Measurements from ENCODE around the gene GFRA1. TPM values are rescaled to one million over a fixed set of nuclear protein-coding genes. Genes with fewer than 3 reads are reported as not detected.

The GFRA1 gene
- total RNA-seq, 1 donor from 2014 or later, result 44.1 TPM

DNA sequence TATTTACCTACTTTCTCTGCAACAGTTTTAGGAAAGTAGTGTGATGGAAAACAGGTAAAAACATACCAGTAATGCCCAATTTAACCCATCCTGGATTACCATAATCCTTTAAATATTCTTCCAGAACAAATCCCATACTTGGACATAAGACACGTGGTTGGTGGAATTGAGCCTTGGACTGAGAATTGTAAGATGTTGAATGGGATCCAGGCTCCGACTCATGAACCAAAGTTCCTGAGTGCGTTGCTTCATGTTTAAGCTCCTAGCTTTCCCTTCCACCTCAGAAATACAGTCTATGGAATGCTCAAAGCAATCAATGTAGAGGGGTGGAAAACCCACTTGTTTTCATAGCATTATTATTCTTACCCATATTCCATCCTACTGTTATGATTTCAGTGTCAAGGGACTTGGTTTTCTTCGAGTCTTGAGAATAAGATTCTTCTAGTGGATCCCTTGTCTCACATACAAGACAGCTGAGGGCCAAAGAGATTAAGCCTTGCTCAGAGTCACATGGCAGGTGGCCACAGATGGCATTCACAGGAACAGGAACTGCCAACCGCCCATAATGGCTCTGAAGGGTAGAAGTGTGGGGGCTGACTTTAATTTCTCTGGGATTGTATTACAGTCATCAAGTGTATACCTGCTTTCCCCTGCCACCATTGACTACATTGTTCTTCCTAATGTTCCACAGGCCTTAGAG, 171.2 kb downstream of the GFRA1 start:
- Mint-ChIP-seq H3K27me3 (ENCODE audit: unreplicated experiment) (no peaks in the 10 kb centered on the region), H3K4me1 (ENCODE audit: unreplicated experiment) (peaks cover 3% of the 10 kb centered on the region)

DNA sequence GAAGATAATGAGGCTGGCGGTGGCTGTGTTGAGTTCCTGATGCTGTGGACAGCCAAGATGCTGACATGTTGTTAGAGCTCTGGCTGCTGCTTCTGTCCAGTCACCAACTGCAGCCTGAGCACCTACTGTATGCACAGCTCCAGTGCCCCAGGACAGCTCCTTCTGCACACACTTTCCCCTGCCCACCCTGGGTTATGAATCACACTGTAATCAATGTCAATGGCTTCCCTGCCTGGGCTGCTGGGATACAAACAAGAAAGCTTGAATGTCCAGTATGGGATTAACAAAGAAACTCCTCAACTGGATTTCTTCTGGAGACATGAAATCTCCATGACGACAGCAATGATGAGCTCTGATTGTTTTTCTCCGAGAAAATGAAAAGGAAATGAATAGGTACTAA, 172.0 kb downstream of the GFRA1 start:
- DNase-seq (ENCODE audit: extremely low spot score, unreplicated experiment), result no peak
- Mint-ChIP-seq H3K27ac (ENCODE audit: unreplicated experiment) (no peak overlapping the region), H3K9me3 (ENCODE audit: unreplicated experiment) (no peaks in the 10 kb centered on the region), H3K4me3 (ENCODE audit: unreplicated experiment) (no peak overlapping the region), H3K36me3 (ENCODE audit: unreplicated experiment) (no peaks in the 10 kb centered on the region), H3K4me1 (ENCODE audit: unreplicated experiment) (peaks cover 3% of the 10 kb centered on the region), H3K27me3 (ENCODE audit: unreplicated experiment) (no peaks in the 10 kb centered on the region)
- TF ChIP-seq, protein P1, sequence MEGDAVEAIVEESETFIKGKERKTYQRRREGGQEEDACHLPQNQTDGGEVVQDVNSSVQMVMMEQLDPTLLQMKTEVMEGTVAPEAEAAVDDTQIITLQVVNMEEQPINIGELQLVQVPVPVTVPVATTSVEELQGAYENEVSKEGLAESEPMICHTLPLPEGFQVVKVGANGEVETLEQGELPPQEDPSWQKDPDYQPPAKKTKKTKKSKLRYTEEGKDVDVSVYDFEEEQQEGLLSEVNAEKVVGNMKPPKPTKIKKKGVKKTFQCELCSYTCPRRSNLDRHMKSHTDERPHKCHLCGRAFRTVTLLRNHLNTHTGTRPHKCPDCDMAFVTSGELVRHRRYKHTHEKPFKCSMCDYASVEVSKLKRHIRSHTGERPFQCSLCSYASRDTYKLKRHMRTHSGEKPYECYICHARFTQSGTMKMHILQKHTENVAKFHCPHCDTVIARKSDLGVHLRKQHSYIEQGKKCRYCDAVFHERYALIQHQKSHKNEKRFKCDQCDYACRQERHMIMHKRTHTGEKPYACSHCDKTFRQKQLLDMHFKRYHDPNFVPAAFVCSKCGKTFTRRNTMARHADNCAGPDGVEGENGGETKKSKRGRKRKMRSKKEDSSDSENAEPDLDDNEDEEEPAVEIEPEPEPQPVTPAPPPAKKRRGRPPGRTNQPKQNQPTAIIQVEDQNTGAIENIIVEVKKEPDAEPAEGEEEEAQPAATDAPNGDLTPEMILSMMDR (IDR thresholded peaks at IDR 0.05), result no peak

More for the DNA sequence above, 171.2 kb downstream of the GFRA1 start:
- H3K4me3 Mint-ChIP-seq (ENCODE audit: unreplicated experiment), result no peak overlapping the region
- H3K36me3 Mint-ChIP-seq (ENCODE audit: unreplicated experiment), result peaks cover 2% of the 10 kb centered on the region
- DNase-seq (ENCODE audit: extremely low spot score, unreplicated experiment), result no peak
- H3K27ac Mint-ChIP-seq (ENCODE audit: unreplicated experiment), result no peak overlapping the region
- TF ChIP-seq, protein P1 (IDR thresholded peaks at IDR 0.05), result no peak
- H3K9me3 Mint-ChIP-seq (ENCODE audit: unreplicated experiment), result no peaks in the 10 kb centered on the region

DNA sequence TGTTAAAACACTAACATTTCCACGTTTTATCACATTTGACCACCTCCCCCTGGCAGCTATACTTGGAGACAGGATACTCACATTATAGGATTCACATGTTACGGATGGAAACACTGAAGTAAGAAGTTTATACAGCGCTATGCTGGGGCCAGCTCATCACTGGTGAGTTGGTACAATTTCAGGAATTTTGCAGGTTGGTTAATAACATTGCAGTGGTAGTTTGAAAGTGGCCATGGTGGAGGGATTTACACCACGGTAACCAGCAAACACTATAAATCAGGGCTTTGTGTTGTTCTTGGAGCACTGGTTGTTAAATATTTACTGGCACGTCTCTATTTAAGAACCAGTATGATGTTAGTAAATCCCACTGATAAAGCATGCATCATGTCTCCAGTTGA, 174.0 kb downstream of the GFRA1 start:
- no peaks in the 10 kb centered on the region for H3K9me3 Mint-ChIP-seq (ENCODE audit: unreplicated experiment)

DNA sequence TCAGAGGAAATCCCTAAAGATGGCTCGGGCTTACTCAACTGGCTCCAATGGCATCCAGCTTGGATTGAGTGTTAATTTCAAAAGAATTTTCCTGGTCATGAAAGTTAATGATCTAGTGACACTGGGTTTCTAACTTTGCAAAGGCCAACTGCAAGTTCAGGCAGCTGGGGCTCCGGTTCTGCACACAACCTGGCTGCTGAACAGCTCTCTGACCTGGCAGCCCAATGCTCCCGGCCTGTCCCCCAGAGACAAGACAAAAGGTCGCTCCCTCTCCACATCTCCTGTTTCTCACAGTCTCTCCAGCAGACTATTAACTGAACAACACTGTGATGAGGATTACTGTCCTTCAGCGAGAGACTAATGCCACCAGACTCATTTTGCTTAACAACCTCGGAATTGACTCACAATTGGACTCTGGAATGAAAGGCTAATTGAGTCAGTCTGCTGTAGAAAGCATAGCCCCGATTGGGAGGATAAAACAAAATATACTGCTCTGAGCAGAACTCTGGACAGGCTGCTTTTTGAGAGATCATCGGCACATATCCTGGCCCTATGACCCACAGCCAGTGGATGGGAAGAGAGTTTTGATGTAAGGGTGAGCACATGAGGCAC, 174.5 kb downstream of the GFRA1 start:
- Mint-ChIP-seq H3K9me3 (ENCODE audit: unreplicated experiment) (no peaks in the 10 kb centered on the region), H3K4me3 (ENCODE audit: unreplicated experiment) (no peak overlapping the region), H3K27me3 (ENCODE audit: unreplicated experiment) (no peaks in the 10 kb centered on the region), H3K4me1 (ENCODE audit: unreplicated experiment) (no peaks in the 10 kb centered on the region), H3K27ac (ENCODE audit: unreplicated experiment) (no peak overlapping the region), H3K36me3 (ENCODE audit: unreplicated experiment) (no peaks in the 10 kb centered on the region)
- no peak for DNase-seq (ENCODE audit: extremely low spot score, unreplicated experiment)
- TF ChIP-seq, protein P1 (IDR thresholded peaks at IDR 0.05), result no peak

More for the DNA sequence above, 174.0 kb downstream of the GFRA1 start:
- DNase-seq (ENCODE audit: extremely low spot score, unreplicated experiment), result no peak
- H3K27ac Mint-ChIP-seq (ENCODE audit: unreplicated experiment), result no peak overlapping the region
- H3K4me1 Mint-ChIP-seq (ENCODE audit: unreplicated experiment), result no peaks in the 10 kb centered on the region
- H3K27me3 Mint-ChIP-seq (ENCODE audit: unreplicated experiment), result no peaks in the 10 kb centered on the region
- TF ChIP-seq, protein P1 (IDR thresholded peaks at IDR 0.05), result no peak
- no peak overlapping the region for H3K4me3 Mint-ChIP-seq (ENCODE audit: unreplicated experiment)
- no peaks in the 10 kb centered on the region for H3K36me3 Mint-ChIP-seq (ENCODE audit: unreplicated experiment)

DNA sequence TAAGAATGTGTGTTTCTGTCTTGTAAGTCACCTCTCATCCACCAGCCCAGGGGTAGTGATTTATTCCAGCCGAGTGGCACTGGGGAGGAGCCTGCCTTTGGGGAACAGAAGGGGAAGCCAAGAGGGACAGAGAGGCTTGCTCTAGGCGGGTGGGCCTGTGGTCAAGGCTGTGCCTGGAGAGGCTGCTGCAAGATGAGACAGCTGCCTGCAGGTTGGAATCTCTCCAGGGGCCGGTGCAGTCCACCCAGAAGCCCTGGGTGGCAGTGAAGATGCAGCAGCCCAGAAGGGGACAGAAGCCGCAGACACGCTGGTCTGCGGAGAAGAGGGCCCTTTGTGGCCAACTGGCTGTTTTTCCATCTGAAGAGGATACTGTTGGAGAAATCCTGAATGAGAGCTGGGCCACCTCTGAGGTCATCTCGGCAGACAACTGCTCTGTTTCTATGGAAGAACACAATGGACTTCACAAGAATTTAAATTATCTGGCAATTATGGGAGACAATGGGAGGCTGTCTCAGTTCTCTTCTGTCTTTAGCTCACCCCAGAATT, 175.7 kb downstream of the GFRA1 start:
- Mint-ChIP-seq H3K27ac (ENCODE audit: unreplicated experiment) (no peak overlapping the region), H3K36me3 (ENCODE audit: unreplicated experiment) (no peaks in the 10 kb centered on the region), H3K9me3 (ENCODE audit: unreplicated experiment) (no peaks in the 10 kb centered on the region), H3K27me3 (ENCODE audit: unreplicated experiment) (no peaks in the 10 kb centered on the region), H3K4me1 (ENCODE audit: unreplicated experiment) (no peaks in the 10 kb centered on the region), H3K4me3 (ENCODE audit: unreplicated experiment) (no peak overlapping the region)
- TF ChIP-seq, protein P1 (IDR thresholded peaks at IDR 0.05), result no peak
- DNase-seq (ENCODE audit: extremely low spot score, unreplicated experiment), result no peak

Data from osteocyte (in vitro differentiated cells).